Liver (tissue), 9 donors: ENCODE results near the gene CACNB4. TPM values are rescaled to one million over a fixed set of nuclear protein-coding genes. Genes with fewer than 3 reads are reported as not detected.
"Not testable (repeated sequence)": the region's sequence is repeated elsewhere in the genome, so short reads cannot be mapped to it uniquely, and the experiment has no call there.

Source experiments
- DNase-seq: peaks from one replicate; pipeline ENCODE4 v3.0.0-alpha.2; 2017; ENCODE audit warnings: low spot score
- H3K27ac ChIP-seq, 2 donors: one replicate each; pipeline ENCODE4 v1.7.0; 2013; ENCODE audit warnings: inconsistent platforms in 2 of 2, low read length in 2 of 2, control low read depth in 1 of 2, low read depth in 1 of 2, mild to moderate bottlenecking in 1 of 2
- H3K27me3 ChIP-seq, 4 donors: one replicate each; pipeline versions ENCODE4 v1.6.1 to v1.7.0; 2013; ENCODE audit warnings: low read length in 3 of 4, inconsistent platforms in 1 of 4, mild to moderate bottlenecking in 1 of 4, moderate library complexity in 1 of 4; ENCODE audit not compliant: control insufficient read depth in 4 of 4, insufficient read depth in 4 of 4
- H3K36me3 ChIP-seq, 4 donors: one replicate each; pipeline versions ENCODE4 v1.6.1 to v1.7.0; 2013; ENCODE audit warnings: low read length in 3 of 4, mild to moderate bottlenecking in 3 of 4, low read depth in 1 of 4, moderate library complexity in 1 of 4; ENCODE audit not compliant: control insufficient read depth in 4 of 4, insufficient read depth in 3 of 4
- H3K4me1 ChIP-seq, 4 donors: one replicate each; pipeline versions ENCODE4 v1.6.1 to v1.7.0; 2013; ENCODE audit warnings: low read length in 3 of 4, mild to moderate bottlenecking in 3 of 4, moderate library complexity in 1 of 4; ENCODE audit not compliant: control insufficient read depth in 4 of 4, insufficient read depth in 4 of 4
- H3K4me3 ChIP-seq, 3 donors: one replicate each; pipeline versions ENCODE4 v1.6.1 to v1.7.0; 2013; ENCODE audit warnings: low read length in 3 of 3, control low read depth in 1 of 3, low read depth in 1 of 3, mild to moderate bottlenecking in 1 of 3
- H3K9ac ChIP-seq, 2 donors: one replicate each; pipeline ENCODE4 v1.7.0; 2013; ENCODE audit warnings: low read length in 2 of 2, mild to moderate bottlenecking in 2 of 2, moderate library complexity in 2 of 2, control low read depth in 1 of 2, low read depth in 1 of 2
- H3K9me3 ChIP-seq, 4 donors: one replicate each; pipeline versions ENCODE4 v1.6.1 to v1.7.0; 2013; ENCODE audit warnings: low read length in 3 of 4; ENCODE audit not compliant: control insufficient read depth in 4 of 4
- FOXA1 ChIP-seq: IDR thresholded peaks from 2 replicates; pipeline ENCODE4 v1.6.1; 2016; ENCODE audit warnings: antibody characterized with exemption
- FOXA2 ChIP-seq: IDR thresholded peaks from 2 replicates; pipeline ENCODE4 v1.6.1; 2016; ENCODE audit warnings: antibody characterized with exemption
- GABPA ChIP-seq, 2 donors: IDR thresholded peaks in 1 of 2; conservative IDR thresholded peaks in 1 of 2; 2 replicates each; pipeline ENCODE4 v1.6.1; 2016; ENCODE audit warnings: antibody characterized with exemption in 2 of 2, mild to moderate bottlenecking in 1 of 2, moderate library complexity in 1 of 2
- HNF4A ChIP-seq, 2 donors: conservative IDR thresholded peaks; 2 replicates each; pipeline ENCODE4 v1.6.1; 2016; ENCODE audit warnings: antibody characterized with exemption in 2 of 2, mild to moderate bottlenecking in 2 of 2
- HNF4G ChIP-seq: IDR thresholded peaks from 2 replicates; pipeline ENCODE4 v1.6.1; 2016; ENCODE audit warnings: antibody characterized with exemption
- NR2F2 ChIP-seq: IDR thresholded peaks from 2 replicates; pipeline ENCODE4 v1.6.1; 2016; ENCODE audit warnings: antibody characterized with exemption
- RAD21 ChIP-seq, 2 donors: IDR thresholded peaks; 2 replicates each; pipeline ENCODE4 v1.6.1; 2016; ENCODE audit warnings: antibody characterized with exemption in 2 of 2, mild to moderate bottlenecking in 2 of 2
- SP1 ChIP-seq: IDR thresholded peaks from 2 replicates; pipeline ENCODE4 v1.6.1; 2018; ENCODE audit warnings: antibody characterized with exemption, mild to moderate bottlenecking
- TAF1 ChIP-seq: conservative IDR thresholded peaks from 2 replicates; pipeline ENCODE4 v1.6.1; 2016; ENCODE audit warnings: antibody characterized with exemption, mild to moderate bottlenecking
- WGBS: extraction: QIAGEN DNeasy Blood & Tissue Kit; methylation state at CpG from one replicate; pipeline ENCODE4 v1.1.7; 2013; 5-methylcytosine and 5-hydroxymethylcytosine counted together
- polyA plus RNA-seq, 2 donors: library from polyadenylated mRNA; stranded (reverse) in 1 of 2; unstranded in 1 of 2; fragments of 200-250 nt in 1 of 2; fragments of >200 nt in 1 of 2; fragmentation: Nextera tagmentation in 1 of 2; extraction: Ambion mirVana in 1 of 2; gene quantifications; one replicate each; pipeline versions ENCODE4 v1.2.1 to v1.2.3, GENCODE V29; 2013 to 2015
- total RNA-seq, 2 donors: library from RNA; depleted of rRNA; stranded (reverse); fragments of >200 nt; gene quantifications; one replicate each; pipeline ENCODE4 v1.2.3, GENCODE V29; 2014
- TF ChIP-seq, protein P1 (sequence below): fragments of 150-350 bp; IDR thresholded peaks from 2 replicates; pipeline ENCODE4 v1.5.1; 2017; ENCODE audit warnings: improper control_type of control experiment, low read depth, low read length; ENCODE audit not compliant: missing input control
- TF ChIP-seq, protein P2 (sequence below): IDR thresholded peaks from 2 replicates; pipeline ENCODE4 v1.6.1; 2016; ENCODE audit warnings: antibody characterized with exemption
- TF ChIP-seq, protein P3 (sequence below): IDR thresholded peaks from 2 replicates; pipeline ENCODE4 v1.6.1; 2016; ENCODE audit warnings: antibody characterized with exemption, mild to moderate bottlenecking
- TF ChIP-seq, protein P4 (sequence below): IDR thresholded peaks from 2 replicates; pipeline ENCODE4 v1.6.1; 2016; ENCODE audit warnings: antibody characterized with exemption
- TF ChIP-seq, protein P5 (sequence below): IDR thresholded peaks from 2 replicates; pipeline ENCODE4 v1.6.1; 2016; ENCODE audit warnings: antibody characterized with exemption
- donor health status: healthy.
- donor health status: healthy.
- donor health status: healthy.
- donor health status: healthy.
- donor health status: healthy.

CACNB4 gene
- total and polyA plus RNA-seq, 4 donors: 0.02 to 0.50 (median 0.21) TPM

DNA sequence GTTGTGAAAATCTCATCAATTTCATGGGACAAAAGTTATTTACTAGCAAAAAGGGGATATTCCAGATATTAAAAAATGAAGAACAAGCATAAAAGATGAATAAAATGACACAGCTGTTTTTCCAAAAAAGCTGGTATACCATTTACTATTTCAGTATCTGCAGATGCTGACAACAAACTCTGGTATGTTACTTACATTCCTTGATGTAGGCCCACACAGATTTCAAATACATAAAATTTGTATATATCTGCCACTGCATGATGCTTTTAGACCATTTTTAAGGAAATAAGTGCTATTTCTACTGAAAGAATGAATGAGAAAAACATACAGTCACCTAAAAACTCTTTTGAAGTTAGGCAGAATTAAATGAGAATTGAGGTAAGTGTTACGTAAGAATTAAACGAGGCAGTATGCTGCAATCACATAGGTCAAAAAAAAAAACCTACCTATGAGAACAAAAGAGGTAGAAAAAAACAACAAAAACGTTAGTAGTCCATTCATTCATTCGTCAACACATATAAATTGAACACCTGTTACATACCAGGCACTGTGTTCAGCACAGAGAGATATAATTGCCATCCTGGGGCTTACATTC lies 303.1 kb downstream of the CACNB4 start:
- Histone ChIP-seq H3K27ac (no peak overlapping the region), H3K27me3 (no peaks in the 10 kb centered on the region), H3K4me1 (no peaks in the 10 kb centered on the region), H3K4me3 (no peak overlapping the region), H3K9me3 (no peaks in the 10 kb centered on the region), H3K9ac (no peak overlapping the region), H3K36me3 (peaks cover 0 to 4% (median 3%) of the 10 kb centered on the region in 4 donors)
- 69% methylated on average over 4 of the region's 4 CpGs for WGBS
- TF ChIP-seq FOXA2 (no peak), NR2F2 (no peak), HNF4G (no peak), HNF4A (conservative IDR thresholded peaks at IDR 0.05) (no peak), SP1 (no peak)
- TF ChIP-seq, protein P1, sequence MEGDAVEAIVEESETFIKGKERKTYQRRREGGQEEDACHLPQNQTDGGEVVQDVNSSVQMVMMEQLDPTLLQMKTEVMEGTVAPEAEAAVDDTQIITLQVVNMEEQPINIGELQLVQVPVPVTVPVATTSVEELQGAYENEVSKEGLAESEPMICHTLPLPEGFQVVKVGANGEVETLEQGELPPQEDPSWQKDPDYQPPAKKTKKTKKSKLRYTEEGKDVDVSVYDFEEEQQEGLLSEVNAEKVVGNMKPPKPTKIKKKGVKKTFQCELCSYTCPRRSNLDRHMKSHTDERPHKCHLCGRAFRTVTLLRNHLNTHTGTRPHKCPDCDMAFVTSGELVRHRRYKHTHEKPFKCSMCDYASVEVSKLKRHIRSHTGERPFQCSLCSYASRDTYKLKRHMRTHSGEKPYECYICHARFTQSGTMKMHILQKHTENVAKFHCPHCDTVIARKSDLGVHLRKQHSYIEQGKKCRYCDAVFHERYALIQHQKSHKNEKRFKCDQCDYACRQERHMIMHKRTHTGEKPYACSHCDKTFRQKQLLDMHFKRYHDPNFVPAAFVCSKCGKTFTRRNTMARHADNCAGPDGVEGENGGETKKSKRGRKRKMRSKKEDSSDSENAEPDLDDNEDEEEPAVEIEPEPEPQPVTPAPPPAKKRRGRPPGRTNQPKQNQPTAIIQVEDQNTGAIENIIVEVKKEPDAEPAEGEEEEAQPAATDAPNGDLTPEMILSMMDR: no peak
- TF ChIP-seq, protein P2, sequence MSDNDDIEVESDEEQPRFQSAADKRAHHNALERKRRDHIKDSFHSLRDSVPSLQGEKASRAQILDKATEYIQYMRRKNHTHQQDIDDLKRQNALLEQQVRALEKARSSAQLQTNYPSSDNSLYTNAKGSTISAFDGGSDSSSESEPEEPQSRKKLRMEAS: no peak
- TF ChIP-seq, protein P3, sequence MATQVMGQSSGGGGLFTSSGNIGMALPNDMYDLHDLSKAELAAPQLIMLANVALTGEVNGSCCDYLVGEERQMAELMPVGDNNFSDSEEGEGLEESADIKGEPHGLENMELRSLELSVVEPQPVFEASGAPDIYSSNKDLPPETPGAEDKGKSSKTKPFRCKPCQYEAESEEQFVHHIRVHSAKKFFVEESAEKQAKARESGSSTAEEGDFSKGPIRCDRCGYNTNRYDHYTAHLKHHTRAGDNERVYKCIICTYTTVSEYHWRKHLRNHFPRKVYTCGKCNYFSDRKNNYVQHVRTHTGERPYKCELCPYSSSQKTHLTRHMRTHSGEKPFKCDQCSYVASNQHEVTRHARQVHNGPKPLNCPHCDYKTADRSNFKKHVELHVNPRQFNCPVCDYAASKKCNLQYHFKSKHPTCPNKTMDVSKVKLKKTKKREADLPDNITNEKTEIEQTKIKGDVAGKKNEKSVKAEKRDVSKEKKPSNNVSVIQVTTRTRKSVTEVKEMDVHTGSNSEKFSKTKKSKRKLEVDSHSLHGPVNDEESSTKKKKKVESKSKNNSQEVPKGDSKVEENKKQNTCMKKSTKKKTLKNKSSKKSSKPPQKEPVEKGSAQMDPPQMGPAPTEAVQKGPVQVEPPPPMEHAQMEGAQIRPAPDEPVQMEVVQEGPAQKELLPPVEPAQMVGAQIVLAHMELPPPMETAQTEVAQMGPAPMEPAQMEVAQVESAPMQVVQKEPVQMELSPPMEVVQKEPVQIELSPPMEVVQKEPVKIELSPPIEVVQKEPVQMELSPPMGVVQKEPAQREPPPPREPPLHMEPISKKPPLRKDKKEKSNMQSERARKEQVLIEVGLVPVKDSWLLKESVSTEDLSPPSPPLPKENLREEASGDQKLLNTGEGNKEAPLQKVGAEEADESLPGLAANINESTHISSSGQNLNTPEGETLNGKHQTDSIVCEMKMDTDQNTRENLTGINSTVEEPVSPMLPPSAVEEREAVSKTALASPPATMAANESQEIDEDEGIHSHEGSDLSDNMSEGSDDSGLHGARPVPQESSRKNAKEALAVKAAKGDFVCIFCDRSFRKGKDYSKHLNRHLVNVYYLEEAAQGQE: no peak
- TF ChIP-seq, protein P4, sequence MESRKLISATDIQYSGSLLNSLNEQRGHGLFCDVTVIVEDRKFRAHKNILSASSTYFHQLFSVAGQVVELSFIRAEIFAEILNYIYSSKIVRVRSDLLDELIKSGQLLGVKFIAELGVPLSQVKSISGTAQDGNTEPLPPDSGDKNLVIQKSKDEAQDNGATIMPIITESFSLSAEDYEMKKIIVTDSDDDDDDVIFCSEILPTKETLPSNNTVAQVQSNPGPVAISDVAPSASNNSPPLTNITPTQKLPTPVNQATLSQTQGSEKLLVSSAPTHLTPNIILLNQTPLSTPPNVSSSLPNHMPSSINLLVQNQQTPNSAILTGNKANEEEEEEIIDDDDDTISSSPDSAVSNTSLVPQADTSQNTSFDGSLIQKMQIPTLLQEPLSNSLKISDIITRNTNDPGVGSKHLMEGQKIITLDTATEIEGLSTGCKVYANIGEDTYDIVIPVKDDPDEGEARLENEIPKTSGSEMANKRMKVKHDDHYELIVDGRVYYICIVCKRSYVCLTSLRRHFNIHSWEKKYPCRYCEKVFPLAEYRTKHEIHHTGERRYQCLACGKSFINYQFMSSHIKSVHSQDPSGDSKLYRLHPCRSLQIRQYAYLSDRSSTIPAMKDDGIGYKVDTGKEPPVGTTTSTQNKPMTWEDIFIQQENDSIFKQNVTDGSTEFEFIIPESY: no peak
- no peak for DNase-seq

DNA sequence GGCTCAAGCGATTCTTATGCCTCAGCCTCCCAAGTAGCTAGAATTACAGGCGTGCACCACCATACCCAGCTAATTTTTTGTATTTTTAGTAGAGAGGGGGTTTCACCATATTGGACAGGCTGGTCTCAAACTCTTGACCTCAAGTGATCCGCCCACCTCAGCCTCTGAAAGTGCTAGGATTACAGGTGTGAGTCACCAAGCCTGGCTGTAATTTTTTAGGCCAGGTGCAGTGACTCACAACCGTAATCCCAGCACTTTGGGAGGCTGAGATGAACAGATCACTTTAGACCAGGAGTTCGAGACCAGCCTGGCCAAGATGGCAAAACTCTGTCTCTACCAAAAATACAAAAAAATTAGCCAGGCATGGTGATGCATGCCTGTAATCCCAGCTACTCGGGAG lies 304.4 kb downstream of the CACNB4 start:
- H3K9me3 ChIP-seq, H3K4me3 ChIP-seq, DNase-seq, H3K36me3 ChIP-seq, H3K27me3 ChIP-seq, H3K9ac ChIP-seq, H3K27ac ChIP-seq, H3K4me1 ChIP-seq: not testable (repeated sequence)
- 98% methylated on average over 6 of the region's 6 CpGs for WGBS

DNA sequence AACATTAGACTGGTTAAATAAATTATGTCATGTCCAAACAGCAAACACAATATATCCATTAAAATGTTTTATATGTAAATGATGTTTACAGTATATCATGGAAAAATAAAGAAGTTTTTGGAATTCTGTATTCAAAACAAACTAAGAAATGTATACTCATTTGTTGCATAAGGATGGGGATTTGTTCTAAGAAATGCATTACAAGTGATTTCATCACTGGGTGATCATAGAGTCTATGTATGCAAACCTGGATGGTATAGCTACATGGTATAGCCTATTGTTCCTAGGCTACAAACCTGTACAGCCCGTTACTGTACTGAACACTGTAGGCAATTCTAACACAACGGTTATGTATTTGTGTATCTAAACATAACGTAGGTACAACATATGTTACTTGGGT lies 305.7 kb downstream of the CACNB4 start:
- no peak for TF ChIP-seq GABPA (IDR thresholded peaks at IDR 0.05 in 1 of 2, conservative IDR thresholded peaks at IDR 0.05 in 1 of 2)
- TF ChIP-seq, protein P5, sequence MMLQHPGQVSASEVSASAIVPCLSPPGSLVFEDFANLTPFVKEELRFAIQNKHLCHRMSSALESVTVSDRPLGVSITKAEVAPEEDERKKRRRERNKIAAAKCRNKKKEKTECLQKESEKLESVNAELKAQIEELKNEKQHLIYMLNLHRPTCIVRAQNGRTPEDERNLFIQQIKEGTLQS: no peak
- TF ChIP-seq, protein P4: no peak
- no peak for TF ChIP-seq FOXA1
- no peak for TF ChIP-seq RAD21 (IDR thresholded peaks at IDR 0.05)
- no peak for TF ChIP-seq TAF1
- no peak for TF ChIP-seq HNF4G
- TF ChIP-seq, protein P2: no peak
- Histone ChIP-seq H3K27ac (no peak overlapping the region), H3K4me1 (no peaks in the 10 kb centered on the region), H3K27me3 (no peaks in the 10 kb centered on the region), H3K9ac (no peak overlapping the region), H3K36me3 (peaks cover 0 to 4% (median 2%) of the 10 kb centered on the region in 4 donors), H3K9me3 (no peaks in the 10 kb centered on the region), H3K4me3 (no peak overlapping the region)
- no peak for DNase-seq
- WGBS: 97% methylated on average over 3 of the region's 3 CpGs
